ENCODE results near the gene HES6.
A peak's percentile ranks its signal among the peaks of the same experiment; 100 is the strongest.
"Not testable (repeated sequence)": the region's sequence is repeated elsewhere in the genome, so short reads cannot be mapped to it uniquely, and the experiment has no call there.

HES6 gene

DNA sequence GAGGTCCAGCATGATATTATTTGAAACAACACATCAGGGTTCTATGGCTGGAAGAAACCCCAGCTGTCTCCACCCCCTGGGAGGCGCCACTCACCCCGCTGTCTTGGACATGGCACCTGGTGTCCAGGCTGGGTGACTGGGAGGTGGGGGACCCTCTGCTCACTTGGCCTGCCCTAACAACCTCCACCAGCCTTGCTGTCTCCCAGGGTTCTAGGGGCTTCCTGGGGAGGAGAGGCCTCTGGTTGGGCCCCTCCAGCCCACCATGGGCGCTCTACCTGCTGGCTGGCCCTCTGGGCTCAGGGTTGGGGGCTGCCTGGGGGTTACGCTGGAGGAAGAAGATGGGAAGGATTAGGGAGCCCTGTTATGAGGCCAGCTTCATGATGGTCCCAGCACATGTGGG is 32.3 kb upstream of the HES6 start:
- DNase-seq: no peak

DNA sequence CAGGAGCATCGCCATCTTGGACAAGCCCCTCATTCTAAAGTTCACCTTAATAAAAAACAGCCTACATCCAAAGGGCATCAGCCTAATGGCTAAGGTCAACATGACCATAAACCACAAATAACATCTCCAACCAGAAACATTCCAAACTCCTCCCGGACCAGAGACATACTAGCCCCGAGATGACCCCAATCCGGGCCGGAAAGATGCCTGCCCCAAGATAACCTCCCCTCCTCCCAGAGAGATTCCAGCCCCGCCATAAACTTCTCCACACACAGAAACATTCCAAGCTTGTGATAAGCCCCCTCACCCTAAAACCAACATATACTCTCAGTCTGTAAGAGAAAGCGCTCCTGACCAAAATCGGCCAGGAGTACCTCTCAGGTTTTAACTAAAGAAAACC is 31.8 kb upstream of the HES6 start:
- not testable (repeated sequence) for DNase-seq

DNA sequence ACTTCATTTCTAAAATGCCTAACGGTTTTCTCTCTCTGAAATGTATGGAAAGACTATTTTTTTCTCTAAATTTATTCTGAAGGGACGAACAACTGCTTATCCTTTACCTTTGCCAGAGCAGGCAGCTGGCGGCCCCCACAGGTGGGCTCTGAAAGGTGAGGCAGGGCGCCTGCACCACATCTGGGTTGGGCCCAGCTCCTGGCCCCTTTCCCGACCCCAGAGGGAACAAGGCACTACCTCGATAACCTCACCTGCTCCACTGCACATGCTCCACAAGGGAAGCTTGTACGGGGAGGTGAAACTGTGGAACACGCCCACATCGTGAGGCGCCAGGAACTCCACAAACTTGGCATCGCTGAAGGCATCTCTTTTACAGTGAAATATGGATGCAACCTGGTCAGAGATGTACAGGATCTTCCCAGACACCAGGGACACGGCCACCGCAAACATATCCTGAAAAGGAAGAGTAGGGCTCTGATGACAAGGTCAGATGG is 31.3 kb upstream of the HES6 start:
- no peak for DNase-seq

DNA sequence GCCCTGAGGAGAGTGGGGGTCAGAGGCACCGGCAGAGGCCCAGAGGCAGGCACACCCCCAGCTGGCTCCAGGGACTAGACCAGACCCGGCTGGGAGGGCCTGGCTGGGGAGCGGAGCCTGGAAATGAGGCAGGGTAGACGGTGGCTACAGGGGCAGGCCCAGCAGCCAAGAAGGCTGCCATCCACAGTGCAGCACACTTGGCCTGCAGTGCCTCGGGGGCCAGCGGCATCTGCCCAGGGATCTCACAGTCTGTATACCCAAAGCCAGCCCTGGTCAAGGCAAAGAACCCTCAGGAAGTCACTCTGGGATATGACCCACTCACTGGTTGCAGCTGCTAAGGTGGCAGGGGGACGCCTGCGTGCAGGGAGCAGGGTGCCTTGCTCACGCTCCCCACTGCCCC is 30.8 kb upstream of the HES6 start:
- no peak for DNase-seq

DNA sequence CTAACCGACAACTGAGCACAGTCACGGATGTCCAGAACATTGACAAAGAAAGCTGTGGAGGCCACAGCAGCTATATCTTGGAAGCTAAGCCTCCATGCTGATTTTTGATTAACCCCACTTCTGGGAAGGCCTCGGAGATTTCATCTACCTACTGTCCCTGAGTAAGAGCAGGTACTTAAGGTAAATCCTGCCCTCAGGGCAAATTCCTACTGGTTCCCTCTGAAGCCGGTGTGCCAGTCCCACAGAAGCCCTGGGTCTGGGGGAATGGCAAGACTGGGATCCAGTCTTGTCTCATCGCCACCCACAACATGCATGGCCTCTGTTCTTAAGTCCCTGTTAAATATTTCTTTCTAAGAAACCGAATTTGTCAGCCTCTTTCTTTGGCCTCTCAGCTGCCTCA is 29.9 kb upstream of the HES6 start:
- DNase-seq: no peak

DNA sequence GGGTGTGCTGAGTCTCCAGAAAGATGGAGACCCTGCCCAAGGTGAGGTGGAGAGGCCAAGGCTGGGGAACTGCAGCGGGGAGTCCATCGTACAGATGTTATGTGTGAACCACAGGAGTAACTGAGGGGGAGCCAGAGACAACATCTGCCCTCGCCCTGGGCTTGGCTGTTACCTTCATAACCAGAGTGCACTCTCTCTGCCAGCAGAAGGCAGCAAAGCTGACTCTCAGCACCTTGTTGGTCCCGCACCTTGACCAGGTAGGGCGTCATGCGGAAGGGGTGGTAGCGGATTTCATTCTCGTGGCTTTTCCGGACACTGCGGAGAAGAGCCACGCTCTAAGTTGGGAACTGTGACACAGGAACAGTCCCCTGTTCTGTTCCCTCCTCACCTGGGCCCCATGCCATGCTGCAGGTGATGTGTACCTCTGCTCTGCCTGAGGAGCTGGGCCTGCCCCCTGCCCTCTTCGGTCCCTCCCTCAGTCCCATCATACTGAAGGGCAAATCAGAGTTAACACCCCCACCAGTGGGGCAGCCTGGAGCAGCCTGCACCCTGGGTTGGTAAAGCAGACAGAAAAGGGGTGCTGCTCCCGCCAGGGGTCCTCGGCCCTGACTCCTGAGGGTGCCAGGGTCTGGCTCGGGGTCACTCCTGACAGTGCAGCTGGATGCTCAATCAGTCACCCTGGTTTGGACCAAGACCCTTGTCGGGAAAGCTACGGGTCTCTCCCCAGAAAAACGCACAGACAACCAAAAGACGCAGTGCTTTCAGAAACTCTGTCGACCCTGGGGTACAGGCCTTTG is 28.2 kb upstream of the HES6 start:
- DNase-seq: no peak

DNA sequence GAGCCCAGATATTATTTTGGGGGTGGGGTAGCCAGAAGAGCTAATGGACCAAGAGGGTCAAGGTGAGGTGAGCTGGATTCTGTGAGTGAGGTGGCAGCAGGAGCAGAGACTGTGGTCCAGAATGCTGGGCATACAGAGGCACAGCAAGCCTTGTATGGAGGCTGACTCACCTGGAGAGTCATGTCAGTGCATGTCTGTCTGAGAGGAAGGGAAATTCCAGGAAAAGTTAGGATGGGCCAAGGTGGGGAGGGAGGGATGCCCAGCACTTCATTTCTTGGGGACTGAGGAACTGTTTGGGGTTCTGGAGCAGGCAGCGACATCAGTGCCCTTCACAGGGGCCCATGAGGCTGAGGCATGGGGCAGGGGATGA is 27.5 kb upstream of the HES6 start:
- no peak for DNase-seq

DNA sequence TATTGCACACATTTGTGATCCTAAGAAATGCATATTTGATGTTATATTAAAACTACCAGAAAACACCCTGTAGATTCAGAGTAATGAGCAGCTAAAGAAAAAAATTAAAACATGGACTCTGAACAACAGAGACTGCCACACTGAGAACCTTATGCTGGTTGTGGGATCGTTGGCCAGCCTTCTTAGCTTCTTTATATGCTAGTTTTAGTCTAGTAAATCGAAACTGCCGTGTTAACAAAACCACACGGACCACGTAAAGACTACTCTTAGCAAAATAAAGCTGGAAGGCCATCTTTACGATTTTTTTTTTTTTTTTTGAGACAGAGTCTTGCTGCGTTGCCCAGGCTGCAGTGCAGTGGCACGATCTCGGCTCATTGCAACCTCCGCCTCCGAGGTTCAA is 25.8 kb upstream of the HES6 start:
- DNase-seq: no peak

DNA sequence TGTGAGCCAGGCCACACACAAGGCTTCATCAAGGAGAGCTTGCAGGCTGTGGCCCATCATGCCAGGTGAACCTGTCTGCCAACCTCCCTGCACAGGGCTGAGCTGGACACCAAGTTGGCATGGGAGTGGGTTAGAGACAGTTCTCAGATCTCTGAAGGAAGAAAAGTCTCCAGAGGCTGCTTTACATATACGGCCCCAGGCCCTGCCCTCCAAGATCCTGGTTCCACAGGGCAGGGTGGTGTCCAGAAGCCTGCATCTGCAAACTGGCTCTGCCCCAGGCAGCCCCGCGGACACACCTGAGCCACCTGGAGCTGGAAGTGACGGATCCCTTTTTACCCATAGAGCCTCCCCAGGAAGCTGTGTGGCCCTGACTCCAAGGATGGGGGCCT is 24.2 kb upstream of the HES6 start:
- no peak for DNase-seq

DNA sequence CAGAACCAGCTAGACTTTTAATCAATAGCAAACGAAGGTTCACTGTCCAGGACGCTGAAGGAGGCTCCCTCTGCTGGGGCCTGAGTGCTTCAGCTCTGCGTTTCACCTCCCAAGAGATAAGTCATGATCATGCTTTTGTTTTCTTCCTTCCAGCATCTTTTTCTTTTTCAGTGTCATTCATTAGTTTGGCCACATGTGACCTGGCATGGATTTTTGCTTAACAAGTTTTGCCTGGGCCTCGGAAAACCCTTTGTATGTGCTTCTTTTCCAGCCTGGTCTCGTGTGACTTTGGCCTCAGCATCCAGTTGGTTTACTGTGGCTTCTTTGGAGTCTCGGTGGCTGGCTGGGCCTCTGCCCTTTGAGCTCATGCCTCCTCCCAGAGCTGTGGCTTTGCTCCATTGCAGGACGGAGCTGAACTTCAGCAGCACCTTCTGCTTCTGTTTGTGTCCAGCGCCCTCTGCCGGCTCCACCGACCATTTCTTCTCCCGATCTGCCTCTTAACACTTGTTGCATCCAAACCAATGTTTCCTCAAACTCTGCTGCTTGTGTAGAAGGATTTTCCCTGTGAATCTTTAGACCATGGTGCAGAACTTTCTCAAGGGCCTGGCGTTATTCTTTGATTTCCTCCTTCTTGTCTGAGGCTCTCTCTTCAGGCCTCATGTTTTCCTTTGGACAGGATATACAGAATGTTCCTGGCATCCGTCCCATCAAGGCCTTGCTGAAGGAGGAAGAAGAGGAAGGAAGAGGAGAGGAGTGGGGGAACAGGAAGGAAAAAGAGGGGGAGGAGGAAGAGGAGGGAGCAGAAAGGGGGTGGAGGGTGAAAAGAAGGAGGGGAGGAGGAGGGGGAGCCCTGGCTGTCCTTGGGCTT is 23.6 kb upstream of the HES6 start:
- peak; percentile 76 to 79 for DNase-seq

DNA sequence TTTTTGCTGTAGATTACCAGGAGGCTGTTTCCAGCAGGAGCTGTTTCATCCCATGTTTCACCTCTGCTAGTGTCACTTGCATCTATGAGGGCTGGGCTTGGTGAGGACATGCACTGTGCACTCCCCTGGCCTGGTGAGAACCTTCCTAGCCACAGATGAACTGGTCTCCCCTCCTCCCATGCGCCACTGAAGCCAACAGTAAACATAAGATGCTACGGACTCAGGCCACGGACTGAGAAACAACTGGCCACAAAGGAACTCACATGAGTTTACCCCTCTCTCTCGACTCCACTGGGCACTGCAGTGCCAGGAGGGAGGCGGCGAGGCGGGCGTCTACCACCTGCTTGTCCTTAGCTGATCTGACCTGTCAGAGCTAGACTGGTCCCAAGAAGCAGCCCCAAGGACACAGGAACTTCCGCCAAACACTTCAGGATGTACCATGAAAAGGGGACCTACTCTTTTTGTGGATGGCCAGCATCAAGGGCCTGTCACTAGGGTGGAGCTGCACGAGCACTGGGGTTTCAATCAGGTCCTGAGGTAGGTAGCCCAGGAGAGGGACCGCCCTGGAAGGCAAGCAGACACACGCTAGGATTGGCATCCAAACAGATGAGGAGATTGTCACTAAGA is 22.8 kb upstream of the HES6 start:
- no peak for DNase-seq

DNA sequence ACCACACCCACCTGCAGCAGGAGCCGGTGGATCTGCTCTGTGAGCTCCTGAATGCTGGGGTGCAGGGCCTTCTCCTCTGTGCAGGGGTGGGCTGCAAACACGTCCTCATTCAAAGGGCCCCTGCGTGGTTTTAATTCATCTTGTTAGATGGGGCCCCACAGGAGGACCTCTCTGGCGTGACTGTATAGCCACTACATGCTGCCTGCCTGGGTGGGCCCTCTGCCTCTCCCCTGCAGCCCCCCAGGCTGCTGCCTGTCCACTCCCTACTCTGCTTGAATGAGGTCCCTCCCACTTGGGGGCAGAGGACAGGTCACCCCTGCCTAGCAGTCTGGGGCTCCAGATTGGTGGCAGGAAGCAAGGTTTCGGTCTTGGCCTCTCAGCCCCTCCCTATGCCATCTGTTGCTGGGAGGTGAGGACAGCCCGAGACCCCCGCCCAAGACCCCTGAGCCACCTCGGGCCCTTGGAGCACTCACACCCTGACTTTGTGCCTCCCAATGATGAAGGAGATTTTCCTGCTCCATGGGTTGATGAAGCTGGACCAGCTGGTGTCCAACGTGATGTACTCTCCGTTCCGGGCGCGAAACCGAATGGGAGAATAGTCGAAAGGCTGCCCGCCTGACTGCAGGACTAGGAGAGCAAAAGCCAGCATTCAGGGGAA is 22.0 kb upstream of the HES6 start:
- DNase-seq: no peak

DNA sequence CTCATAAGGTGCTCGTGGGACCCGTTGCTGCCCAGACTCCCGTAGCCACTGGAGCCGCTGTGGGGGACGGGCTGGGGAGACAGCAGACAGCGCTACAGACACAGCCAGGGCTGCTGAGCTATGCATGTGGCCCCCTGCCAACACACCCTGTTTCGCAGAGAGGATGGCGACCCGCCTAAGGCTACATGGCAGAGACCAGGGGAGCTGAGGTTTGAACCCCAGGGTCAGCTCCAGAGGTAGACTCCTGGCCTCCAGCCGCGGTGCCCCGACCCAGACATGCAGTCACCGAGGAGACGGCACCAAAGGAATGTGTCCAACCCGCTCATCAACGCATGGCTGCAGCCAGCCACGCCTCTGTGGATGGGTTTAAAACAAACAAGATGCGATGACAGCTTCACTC is 21.0 kb upstream of the HES6 start:
- DNase-seq: no peak

DNA sequence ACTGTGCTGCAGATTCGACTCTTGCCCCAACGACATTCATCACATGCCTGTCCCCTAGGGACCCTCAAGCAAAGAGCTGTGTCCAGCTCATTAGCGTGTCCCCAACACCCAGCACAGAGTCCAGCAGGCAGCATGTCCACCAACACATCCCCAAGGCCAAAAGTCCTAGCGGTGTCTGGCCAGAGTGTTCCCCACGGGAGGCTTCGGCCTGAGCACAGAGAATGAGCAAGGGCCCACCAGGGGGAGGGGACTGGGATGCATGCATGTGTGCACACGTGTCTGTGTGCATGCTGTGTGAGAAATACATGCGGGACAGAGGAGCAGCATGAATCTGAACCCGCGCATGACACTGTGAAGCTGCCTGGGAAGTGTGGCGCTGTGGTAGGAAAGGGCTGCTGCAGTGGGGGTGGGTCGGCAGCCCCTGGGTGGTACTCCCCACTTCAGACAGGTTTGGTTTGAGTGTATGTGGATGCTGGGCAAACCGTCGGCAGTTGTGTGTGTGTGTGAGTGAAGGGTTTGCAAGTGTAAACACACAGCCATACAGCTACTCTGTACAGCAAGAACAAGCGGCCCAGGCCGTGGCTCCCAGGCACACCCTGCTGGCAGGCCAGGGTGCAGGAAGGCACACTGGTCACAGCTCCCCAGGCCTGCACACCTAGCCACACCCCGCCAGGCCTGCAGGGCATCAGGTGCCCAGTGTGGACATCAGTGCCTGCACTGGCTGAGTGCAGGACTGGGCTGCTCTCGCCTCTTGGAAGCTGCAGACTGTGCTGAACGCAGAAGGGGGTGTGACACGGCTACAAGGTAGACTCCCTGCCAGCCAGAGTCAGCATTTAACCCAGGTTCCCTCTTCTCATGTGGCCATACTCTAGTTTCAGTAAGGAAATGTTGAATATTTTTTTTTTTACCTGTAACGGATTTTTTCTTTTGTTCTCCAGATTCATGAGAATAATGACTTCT is 19.5 kb upstream of the HES6 start:
- DNase-seq: no peak

DNA sequence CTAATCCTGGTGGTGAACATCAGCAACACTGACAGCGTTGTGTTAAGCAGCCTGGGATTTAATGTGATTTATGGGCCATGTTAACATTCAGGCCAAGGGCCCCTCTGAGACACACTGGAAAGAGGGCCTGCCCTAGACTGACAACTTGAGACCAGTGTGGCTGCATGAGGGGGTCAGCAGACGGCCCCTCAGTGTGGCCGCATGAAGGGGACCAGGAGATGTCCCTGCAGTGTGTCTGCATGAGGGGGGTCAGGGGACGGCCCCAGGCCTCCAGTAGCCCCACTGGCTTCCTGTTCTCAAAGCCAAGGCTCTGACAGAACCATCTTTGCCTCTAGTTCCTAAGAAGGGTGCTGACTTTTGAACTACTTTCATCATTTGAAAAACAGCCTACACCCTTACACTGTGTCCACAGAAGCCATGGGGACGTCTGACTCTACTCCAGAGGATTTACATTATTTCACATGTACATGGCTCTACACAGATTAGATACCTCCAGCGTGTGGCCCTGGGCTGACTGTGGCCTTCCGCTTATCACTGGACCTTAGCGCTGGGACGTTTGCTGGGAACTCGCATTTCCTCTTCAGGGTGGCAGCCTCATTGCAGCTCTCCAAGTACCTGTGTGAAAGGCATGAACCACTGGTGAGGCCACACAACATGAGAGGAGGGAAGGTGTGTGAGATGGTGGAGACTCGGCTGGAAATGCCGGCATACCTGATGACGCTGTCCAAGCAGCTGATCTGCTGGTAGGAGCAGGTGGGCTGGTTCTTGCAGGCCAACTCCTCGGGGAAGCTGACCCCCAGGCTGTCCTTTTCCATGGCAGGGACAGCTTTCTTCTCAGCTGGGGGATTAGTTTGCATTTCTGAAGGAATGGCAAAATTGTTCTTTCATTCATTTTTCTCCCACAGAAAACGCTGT is 18.2 kb upstream of the HES6 start:
- no peak for DNase-seq

DNA sequence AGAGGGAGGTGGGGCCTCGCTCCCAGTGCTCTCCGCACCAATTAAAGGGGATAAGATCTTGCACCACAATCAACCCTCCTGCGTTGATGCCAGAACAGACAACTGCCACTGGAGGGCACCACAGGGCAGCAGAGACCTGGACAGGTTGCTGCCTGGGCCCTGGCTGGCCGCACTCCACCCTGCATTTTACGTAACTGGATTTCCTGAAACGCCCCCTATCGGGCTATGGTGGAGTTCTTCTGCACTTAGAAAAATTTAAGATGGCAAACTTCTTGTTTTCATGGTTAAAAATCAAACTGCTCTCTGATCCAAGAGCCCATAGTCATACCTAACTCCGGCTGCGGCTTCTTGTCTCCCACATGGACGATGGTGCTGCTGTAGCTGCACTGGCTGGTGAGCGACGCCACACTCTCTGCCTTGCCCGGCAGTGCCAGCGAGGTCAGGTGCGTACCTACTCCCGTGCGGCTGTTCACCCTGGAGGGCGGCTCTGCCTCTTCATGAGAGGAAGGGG is 16.8 kb upstream of the HES6 start:
- peak; percentile 75 for DNase-seq

DNA sequence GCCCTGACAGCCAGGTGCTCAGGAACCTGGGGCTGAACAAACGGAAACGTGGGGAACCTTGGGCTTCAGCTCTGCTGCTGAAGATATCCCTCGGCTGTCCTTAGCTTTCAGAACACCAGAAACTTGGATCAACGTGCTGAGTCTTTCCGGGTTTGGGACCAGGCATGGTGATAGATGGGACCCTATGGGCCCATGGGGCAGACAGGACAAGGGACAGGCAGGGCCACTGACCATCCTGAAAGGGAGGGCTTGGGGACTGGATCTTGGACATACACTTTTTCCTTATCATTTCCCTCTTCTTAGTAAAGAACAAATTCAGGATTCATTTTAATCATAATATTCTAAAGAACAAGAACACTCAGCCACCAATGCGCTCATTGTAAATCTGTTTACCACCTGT is 16.3 kb upstream of the HES6 start:
- no peak for DNase-seq

DNA sequence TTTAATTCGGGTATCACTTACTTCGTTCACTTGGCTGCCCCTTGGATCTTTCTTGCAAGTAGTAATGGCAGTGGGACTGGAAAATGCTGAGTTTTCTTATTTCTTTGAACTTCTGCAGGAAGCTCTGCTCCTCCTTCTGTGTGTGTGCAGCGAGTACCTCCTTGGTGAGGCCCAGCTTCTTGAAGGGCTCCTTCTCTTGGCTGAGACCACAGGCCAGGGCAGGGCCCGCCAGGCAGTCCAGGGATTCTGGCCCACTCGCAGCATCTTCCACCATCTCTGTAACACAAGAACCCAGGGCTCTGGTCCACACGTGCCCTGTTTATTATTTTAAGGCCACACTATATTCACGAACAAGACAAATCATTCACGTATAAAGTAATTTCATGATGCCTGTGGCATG is 15.8 kb upstream of the HES6 start:
- no peak for DNase-seq

DNA sequence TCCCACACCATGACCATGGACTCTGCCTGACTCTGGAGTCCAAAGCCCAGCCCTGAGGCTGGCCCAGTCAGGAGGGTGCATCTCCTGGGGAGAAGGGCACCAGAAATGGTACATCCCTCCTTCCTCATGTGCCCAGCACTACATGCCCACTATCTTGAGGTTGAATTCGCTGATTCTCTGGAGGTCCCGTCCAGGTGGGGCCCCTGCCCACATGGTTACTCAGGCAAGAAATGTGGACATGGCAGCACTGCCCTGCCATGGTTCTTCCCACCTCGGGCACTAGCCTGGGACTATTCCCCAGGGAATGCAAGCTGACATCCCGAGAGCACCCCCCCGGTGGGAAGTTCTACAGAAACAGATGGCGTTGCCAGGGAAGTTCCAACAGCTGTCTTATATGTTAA is 15.3 kb upstream of the HES6 start:
- DNase-seq: no peak

DNA sequence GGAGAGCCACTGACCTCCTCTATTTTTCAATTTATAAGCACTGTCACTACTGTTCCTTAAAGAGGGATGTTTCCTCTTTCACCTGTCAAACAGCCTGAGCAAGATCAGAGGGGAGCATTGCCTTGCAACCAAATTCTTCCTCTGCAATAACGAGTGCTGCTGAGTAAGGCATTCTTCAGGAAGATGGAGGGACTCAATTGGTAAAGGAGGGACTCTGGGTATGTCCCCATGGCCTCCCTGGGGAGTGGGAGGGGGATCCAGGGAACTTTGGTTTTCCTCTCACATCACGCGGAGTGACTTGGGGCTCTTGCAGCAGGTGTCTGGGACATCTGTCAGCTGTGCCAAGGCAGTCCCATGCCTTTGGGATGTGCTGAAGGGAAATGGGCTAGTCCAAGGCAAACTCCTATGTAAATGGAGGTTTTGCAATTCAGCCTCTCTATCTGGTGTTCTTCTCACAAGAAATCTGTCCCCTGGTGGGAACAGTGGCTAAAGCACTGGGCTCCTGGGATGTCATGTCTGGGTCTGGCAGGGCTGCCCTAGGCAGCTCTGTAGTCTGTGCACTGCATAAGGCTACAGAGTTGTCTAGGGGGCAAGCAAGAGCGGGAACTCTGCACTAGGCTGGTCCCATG is 14.4 kb upstream of the HES6 start:
- no peak for DNase-seq
